ENCODE measurements around the gene HS2ST1.

DNA sequence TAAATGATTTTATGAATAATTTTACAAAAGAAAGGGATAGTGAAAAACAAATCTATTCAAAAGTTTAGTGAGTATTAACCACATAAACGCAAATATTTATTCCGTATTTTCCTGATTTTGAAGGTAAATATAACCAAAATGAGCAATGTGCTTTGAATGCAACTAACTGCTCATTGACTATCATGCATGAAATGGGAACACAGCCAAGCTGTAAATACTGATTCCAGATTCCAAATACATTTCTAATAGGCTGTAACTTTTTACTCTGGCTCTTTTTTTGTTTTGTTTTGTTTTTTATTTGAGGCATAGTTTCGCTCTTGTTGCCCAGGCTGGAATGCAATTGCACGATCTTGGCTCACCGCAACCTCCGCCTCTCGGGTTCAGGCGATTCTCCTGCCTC, 42.3 kb upstream of the HS2ST1 start:
- TF ChIP-seq CTCF (conservative IDR thresholded peaks at IDR 0.05; ENCODE audit: low read length), result no peak
- TF ChIP-seq EZH2phosphoT487 (IDR thresholded peaks at IDR 0.05; ENCODE audit: borderline replicate concordance), result no peak
